Measurements from ENCODE around the gene ARHGEF26.

DNA sequence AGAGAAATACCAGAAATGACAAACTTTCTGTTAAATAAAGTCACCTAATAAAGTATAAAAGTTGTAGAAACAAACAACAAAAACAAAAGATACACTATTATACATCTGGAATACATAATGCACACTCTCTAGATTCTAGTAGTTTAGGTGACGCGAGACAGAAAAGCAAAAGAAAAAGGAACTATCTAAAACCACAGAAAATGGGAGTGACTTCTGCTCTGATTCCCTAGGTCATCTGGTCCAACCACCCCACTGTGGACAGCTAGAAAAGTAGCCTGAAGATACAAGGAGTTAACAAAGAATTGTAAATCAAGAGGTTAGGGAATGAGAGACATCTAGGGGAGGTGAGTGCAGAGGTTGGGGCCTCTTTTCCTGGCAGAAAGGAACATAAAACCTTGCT is 164.0 kb downstream of the ARHGEF26 start:
- peak; percentile 32; the same call in 1 of the 2 replicates for TF ChIP-seq SPI1 (IDR thresholded peaks at IDR 0.05; ENCODE audit: borderline replicate concordance, low read depth)
- TF ChIP-seq, protein P1, sequence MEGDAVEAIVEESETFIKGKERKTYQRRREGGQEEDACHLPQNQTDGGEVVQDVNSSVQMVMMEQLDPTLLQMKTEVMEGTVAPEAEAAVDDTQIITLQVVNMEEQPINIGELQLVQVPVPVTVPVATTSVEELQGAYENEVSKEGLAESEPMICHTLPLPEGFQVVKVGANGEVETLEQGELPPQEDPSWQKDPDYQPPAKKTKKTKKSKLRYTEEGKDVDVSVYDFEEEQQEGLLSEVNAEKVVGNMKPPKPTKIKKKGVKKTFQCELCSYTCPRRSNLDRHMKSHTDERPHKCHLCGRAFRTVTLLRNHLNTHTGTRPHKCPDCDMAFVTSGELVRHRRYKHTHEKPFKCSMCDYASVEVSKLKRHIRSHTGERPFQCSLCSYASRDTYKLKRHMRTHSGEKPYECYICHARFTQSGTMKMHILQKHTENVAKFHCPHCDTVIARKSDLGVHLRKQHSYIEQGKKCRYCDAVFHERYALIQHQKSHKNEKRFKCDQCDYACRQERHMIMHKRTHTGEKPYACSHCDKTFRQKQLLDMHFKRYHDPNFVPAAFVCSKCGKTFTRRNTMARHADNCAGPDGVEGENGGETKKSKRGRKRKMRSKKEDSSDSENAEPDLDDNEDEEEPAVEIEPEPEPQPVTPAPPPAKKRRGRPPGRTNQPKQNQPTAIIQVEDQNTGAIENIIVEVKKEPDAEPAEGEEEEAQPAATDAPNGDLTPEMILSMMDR (IDR thresholded peaks at IDR 0.05; ENCODE audit: insufficient read depth, low read length), result no peak

Data from HL-60 (cell line).